Tibial nerve (tissue), 4 donors: ENCODE measurements around the gene SPAAR.

Experiments
- CTCF ChIP-seq, 5 experiments: fragments of 200-600 bp in 3 of 5; fragments of 450-650 bp in 2 of 5; sonication (generic) in 3 of 5; IDR thresholded peaks; one replicate each; pipeline ENCODE4 v1.5.1; 2016 to 2019; ENCODE audit warnings: antibody characterized with exemption in 5 of 5, mild to moderate bottlenecking in 3 of 5, moderate library complexity in 2 of 5
- EP300 ChIP-seq, 2 donors: sonication (generic); formaldehyde crosslinking; IDR thresholded peaks; one replicate each; pipeline ENCODE4 v1.6.1; 2017; ENCODE audit warnings: antibody characterized with exemption in 2 of 2, mild to moderate bottlenecking in 1 of 2
- POLR2A ChIP-seq, 2 donors: fragments of 450-650 bp; IDR thresholded peaks; one replicate each; pipeline ENCODE4 v1.6.1; 2017; ENCODE audit warnings: antibody characterized with exemption in 2 of 2, mild to moderate bottlenecking in 2 of 2, moderate library complexity in 2 of 2

GRCh38 chr9:35933550-35934067, 24.3 kb downstream of the SPAAR start:
- TF ChIP-seq CTCF (IDR thresholded peaks at IDR 0.05) (no peak), POLR2A (IDR thresholded peaks at IDR 0.05) (no peak), EP300 (IDR thresholded peaks at IDR 0.05) (no peak)
